HG03060 (cell line): ENCODE measurements around the gene TAF4B.
"Not testable (repeated sequence)": the region's sequence is repeated elsewhere in the genome, so short reads cannot be mapped to it uniquely, and the experiment has no call there.

Experiments used
- ATAC-seq: cut with Tn5 transposase; IDR thresholded peaks from one replicate; pipeline ENCODE4 v1.9.1; 2021; ENCODE audit warnings: low read depth, moderate number of reproducible peaks; ENCODE audit not compliant: unreplicated experiment

Gene TAF4B

GRCh38 chr18:26230497-26230896, 4.3 kb downstream of the TAF4B start:
- ATAC-seq = no peak

GRCh38 chr18:26233208-26233607, 7.0 kb downstream of the TAF4B start:
- ATAC-seq = no peak

DNA sequence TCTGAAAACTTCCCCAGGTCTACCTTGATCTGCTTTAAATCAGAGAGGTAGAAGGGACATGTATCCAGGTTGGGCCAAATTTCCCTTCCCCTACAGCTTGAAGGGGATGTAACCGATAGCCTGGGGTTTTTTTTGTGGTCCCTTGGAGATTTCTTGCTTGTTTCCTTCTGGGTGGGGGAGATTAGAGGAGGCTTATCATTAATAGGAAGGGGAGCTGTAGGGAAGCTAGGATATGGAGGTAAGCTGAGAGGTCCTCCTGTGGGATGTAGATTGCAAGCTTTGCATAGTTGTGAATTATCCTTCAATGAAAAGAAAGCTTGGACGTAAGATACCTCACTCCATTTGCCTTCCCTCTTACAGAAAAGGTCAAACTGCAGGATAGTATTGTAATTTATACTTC, 11.1 kb downstream of the TAF4B start:
- ATAC-seq = not testable (repeated sequence)

DNA sequence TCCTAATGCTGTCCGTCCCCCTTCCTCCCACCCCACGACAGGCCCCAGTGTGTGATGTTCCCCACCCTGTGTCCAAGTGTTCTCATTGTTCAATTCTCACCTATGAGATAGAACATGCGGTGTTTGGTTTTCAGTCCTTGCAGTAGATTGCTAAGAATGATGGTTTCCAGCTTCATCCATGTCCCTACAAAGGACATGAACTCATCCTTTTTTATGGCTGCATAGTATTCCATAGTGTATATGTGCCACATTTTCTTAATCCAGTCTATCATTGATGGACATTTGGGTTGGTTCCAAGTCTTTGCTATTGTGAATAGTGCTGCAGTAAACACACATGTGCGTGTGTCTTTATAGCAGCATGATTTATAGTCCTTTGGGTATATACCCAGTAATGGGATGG, 12.5 kb downstream of the TAF4B start:
- not testable (repeated sequence) for ATAC-seq

DNA sequence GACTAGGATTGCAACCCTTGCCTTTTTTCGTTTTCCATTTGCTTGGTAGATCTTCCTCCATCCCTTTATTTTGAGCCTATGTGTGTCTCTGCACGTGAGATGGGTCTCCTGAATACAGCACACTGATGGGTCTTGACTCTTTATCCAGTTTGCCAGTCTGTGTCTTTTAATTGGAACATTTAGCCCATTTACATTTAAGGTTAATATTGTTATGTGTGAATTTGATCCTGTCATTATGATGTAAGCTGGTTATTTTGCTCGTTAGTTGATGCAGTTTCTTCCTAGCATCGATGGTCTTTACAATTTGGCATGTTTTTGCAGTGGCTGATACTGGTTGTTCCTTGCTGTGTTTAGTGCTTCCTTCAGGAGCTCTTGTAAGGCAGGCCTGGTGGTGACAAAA, 16.1 kb downstream of the TAF4B start:
- ATAC-seq = not testable (repeated sequence)

- ATAC-seq = not testable (repeated sequence)
Measured at GRCh38 chr18:26245434-26245833, 19.2 kb downstream of the TAF4B start.

DNA sequence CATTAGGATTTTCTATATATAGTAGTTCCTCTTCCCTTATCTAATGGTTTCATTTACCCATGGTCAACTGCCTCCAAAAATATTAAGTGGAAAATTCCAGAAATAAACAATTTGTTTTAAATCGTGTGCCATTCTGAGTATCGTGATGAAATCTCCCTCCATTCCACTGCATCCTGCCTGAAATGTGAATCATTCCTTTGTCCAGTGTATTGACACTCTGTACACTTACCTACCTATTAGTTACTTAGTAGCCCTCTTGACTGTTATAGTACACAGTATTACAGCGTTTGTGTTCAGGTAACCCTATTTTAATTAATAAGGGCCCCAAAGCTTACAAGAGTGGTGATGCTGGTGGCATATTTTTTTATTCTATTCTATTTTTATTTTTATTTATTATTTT, 26.2 kb downstream of the TAF4B start:
- ATAC-seq = no peak

- ATAC-seq = not testable (repeated sequence)
Measured at GRCh38 chr18:26254808-26255207, 28.6 kb downstream of the TAF4B start.

- ATAC-seq = no peak
Measured at GRCh38 chr18:26255695-26256622, 29.7 kb downstream of the TAF4B start.

GRCh38 chr18:26258711-26259110, 32.5 kb downstream of the TAF4B start:
- no peak for ATAC-seq

GRCh38 chr18:26259416-26259815, 33.2 kb downstream of the TAF4B start:
- ATAC-seq = not testable (repeated sequence)

DNA sequence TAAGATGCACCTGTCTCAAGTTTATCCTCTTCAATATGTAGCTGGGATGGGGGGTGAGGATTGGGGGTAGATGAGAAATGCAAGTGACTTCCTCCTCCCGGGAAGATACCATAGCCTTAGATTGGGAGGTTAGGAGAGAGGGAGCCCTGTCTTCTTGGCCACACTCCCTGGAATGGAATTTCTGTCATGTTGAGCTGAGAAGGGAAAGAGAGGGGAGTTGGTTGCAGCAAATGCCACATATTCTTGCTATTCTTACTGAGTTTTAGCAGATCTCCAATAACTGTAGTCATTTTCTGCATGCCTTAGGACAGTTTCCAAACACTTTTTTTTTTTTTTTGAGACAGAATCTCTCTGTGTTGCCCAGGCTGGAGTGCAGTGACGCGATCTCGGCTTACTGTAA, 35.9 kb downstream of the TAF4B start:
- no peak for ATAC-seq

DNA sequence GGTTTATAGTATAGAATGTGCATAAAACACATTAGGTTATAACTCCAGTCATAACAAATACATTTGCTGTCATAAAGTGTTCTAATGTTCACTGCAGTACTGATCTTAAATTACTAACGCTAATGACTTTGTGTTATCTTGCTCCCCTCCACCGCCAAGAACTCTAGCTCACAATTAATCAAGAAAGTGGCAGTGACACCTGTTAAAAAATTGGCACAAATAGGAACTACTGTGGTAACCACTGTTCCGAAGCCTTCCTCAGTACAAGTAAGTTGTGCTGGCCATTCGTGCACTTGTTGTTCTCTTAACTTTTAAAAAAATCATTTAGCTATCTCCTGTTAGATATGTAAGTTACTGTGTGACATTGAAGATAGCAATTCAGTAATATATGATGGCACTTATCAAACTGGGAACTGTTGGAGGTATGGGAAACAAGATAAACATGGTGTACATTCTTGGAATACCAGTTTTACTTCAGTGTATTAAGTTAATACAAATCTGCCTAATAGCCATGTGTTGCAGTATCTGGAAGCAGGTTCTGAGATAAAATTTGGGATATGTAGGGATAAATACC, 41.2 kb downstream of the TAF4B start:
- no peak for ATAC-seq

GRCh38 chr18:26268454-26268853, 42.2 kb downstream of the TAF4B start:
- ATAC-seq = no peak

DNA sequence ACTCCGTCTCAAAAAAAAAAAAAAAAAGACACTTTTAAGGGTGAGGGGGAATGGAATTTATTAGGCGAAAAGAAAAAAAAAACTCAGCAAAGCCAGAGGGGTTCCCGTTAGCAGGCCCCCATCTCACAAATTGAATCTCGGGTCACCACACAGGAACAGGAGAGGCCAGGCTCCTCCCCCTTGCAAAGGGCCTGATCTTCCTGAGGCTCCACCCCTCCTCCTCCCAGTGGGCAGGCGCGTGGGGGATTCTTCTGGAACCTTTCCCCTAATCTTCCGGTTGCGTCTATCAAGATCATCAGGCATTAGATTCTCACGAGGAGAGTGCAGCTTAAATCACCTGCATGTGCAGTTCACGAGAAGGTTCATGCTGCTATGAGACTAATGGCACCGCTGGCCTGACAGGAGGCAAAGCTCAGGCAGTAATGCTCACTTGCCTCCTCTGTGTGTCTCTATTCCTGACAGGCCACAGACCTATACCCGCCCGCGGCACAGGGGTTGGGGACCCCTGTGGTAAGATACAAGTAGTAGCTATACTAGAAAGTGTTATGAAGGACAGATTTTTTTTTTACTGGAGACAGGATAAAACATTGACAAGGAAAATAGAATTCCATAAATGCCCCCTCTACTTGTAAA, 45.8 kb downstream of the TAF4B start:
- no peak for ATAC-seq

- ATAC-seq = no peak
Measured at GRCh38 chr18:26277374-26277773, 51.1 kb downstream of the TAF4B start.

DNA sequence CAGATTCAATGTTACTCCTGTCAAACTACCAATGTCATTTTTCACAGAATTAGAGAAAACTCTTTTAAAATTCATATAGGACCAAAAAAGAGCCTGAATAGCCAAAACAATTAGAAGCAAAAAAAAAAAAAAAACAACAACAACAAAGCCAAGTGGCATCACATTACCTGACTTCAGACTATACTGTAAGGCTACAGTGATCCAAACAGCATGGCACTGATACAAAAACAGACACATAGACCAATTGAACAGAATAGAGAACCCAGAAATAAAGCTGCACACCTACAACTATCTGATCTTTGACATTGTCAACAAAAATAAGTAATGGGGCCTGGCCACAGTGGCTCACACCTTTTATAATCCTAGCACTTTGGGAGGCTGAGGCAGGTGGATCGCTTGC, 53.2 kb downstream of the TAF4B start:
- no peak for ATAC-seq

DNA sequence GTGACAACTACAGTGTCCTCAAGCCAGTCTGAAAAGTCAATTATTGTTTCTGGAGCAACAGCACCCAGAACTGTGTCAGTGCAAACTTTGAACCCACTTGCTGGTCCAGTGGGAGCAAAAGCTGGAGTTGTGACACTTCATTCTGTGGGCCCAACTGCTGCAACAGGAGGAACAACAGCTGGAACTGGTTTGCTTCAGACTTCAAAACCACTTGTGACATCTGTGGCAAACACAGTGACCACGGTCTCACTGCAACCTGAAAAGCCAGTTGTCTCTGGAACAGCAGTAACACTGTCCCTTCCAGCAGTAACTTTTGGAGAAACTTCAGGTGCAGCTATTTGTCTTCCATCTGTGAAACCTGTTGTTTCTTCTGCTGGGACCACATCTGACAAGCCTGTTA, 59.8 kb downstream of the TAF4B start:
- no peak for ATAC-seq

DNA sequence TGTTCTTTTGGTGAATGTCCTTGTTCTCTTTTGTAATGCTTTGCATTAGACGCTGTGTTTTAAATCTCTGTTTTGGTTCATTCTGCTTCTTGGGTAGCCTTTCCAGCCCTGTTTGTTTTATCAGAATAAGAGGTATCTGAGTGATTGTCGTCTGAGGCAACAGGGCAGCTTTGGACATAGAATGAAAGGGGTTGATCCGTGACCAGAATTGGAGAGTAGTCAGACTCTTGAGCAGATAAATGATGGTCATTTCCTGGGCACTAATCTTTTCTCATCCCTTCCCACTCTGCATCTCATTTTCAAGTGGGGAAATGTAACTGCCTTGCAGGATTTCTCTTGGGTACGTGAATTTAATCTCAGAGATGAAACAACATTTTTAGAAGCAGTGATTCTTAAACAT, 61.4 kb downstream of the TAF4B start:
- ATAC-seq = no peak

DNA sequence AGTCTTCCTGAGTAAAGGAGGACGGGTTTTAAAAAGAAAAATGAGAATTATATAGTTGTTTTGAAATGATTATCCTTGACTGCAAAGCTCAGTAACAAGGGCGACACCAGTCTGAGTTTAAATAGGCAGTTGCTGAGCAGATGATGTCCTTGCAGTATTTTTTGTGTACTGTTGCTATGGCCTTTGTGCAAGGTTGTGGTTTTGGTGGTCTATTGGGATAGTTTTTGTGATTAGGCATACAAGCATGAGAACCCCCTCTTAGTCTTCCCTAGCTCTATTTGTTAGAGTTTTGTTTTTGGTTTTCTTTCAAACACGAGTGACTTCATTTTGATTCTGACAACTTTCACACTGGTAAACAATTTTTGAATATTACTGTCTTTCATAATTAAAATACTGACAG, 64.1 kb downstream of the TAF4B start:
- ATAC-seq = no peak

DNA sequence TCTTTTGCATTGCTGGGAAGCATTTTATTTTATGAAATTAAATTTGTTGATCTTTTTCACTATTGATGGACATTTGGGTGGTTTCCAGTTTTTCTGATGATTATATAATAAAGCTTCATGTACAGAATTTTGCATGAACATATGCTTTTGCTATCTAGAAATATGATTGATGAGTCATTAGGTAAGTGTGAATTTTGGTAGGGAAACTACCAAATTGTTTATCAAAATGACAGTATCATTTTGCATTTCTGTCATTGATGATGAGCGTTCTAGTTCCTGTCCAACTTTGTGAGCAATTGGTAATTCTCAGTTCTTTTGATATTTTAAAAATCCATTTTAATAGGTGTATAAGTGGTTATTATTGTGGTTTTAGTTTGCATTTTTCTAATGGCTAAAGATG, 67.7 kb downstream of the TAF4B start:
- ATAC-seq = no peak

- ATAC-seq = no peak
Measured at GRCh38 chr18:26298107-26298506, 71.9 kb downstream of the TAF4B start.
